Activated T-cell treated with anti-CD3 and anti-CD28 coated beads, Interleukin-2, amount 50 U/mL, for 1 hour (primary cell): ENCODE results near the gene CORO2A.

Experiments
- DNase-seq: peaks from one replicate; pipeline ENCODE4 v3.0.0-alpha.2; 2020

CORO2A gene

GRCh38 chr9:98218562-98219363 lies 26.3 kb upstream of the CORO2A start:
- DNase-seq = no peak

- no peak for DNase-seq
Observed at GRCh38 chr9:98217255-98217654, 24.8 kb upstream of the CORO2A start.

- no peak for DNase-seq
Observed at GRCh38 chr9:98216391-98216790, 24.0 kb upstream of the CORO2A start.

GRCh38 chr9:98215821-98216220 lies 23.4 kb upstream of the CORO2A start:
- peak; percentile 36 for DNase-seq

GRCh38 chr9:98215271-98215670 lies 22.8 kb upstream of the CORO2A start:
- DNase-seq = no peak

GRCh38 chr9:98214811-98215210 lies 22.4 kb upstream of the CORO2A start:
- no peak for DNase-seq

GRCh38 chr9:98211260-98211659 lies 18.8 kb upstream of the CORO2A start:
- DNase-seq = no peak

- DNase-seq = no peak
Observed at GRCh38 chr9:98210435-98210834, 18.0 kb upstream of the CORO2A start.

- no peak for DNase-seq
Observed at GRCh38 chr9:98209530-98209929, 17.1 kb upstream of the CORO2A start.

GRCh38 chr9:98208635-98209034 lies 16.2 kb upstream of the CORO2A start:
- DNase-seq = no peak

GRCh38 chr9:98207606-98208005 lies 15.2 kb upstream of the CORO2A start:
- no peak for DNase-seq

GRCh38 chr9:98206754-98207153 lies 14.3 kb upstream of the CORO2A start:
- DNase-seq = no peak

- DNase-seq = no peak
Observed at GRCh38 chr9:98204692-98205091, 12.3 kb upstream of the CORO2A start.

GRCh38 chr9:98203153-98203552 lies 10.7 kb upstream of the CORO2A start:
- DNase-seq = no peak

- no peak for DNase-seq
Observed at GRCh38 chr9:98202252-98202651, 9.8 kb upstream of the CORO2A start.

- DNase-seq = no peak
Observed at GRCh38 chr9:98201749-98202148, 9.3 kb upstream of the CORO2A start.

- no peak for DNase-seq
Observed at GRCh38 chr9:98201102-98201501, 8.7 kb upstream of the CORO2A start.

- no peak for DNase-seq
Observed at GRCh38 chr9:98199388-98200033, 7.1 kb upstream of the CORO2A start.

- no peak for DNase-seq
Observed at GRCh38 chr9:98195671-98196070, 3.2 kb upstream of the CORO2A start.

- DNase-seq = no peak
Observed at GRCh38 chr9:98193336-98193944, 1.0 kb upstream of the CORO2A start.

- DNase-seq = peak; percentile 51
Observed at GRCh38 chr9:98191671-98192502, 550 bp downstream of the CORO2A start.

GRCh38 chr9:98191181-98191608 lies 1.2 kb downstream of the CORO2A start:
- DNase-seq = no peak

- DNase-seq = no peak
Observed at GRCh38 chr9:98190757-98191105, 1.7 kb downstream of the CORO2A start.
